Coronary artery (tissue), 2 donors: Measurements from ENCODE around the gene MED25.
A peak's percentile ranks its signal among the peaks of the same experiment; 100 is the strongest.

Experiments used
- DNase-seq: peaks from one replicate; pipeline ENCODE4 v3.0.0-alpha.2; 2017; ENCODE audit warnings: low spot score
- H3K27ac ChIP-seq, 2 donors: fragments of 200-600 bp; sonication (generic); one replicate each; pipeline ENCODE4 v1.5.1; 2016 to 2019
- H3K4me3 ChIP-seq: fragments of 200-600 bp; sonication (generic); 2 replicates; pipeline ENCODE4 v1.5.1; 2016; ENCODE audit warnings: mild to moderate bottlenecking, moderate library complexity
- CTCF ChIP-seq: fragments of 200-600 bp; sonication (generic); IDR thresholded peaks from one replicate; pipeline ENCODE4 v1.5.1; 2019; ENCODE audit warnings: antibody characterized with exemption

MED25 gene

GRCh38 chr19:49775742-49776370, 42.2 kb upstream of the MED25 start:
- no peak overlapping the region for H3K27ac ChIP-seq
- TF ChIP-seq CTCF, result no peak
- H3K4me3 ChIP-seq, result no peak overlapping the region
- no peak for DNase-seq

GRCh38 chr19:49776371-49776764, 41.7 kb upstream of the MED25 start:
- TF ChIP-seq CTCF, result no peak
- no peak overlapping the region for H3K4me3 ChIP-seq
- no peak overlapping the region for H3K27ac ChIP-seq
- no peak for DNase-seq

- DNase-seq, result no peak
- Histone ChIP-seq H3K27ac (peak overlapping the region in 1 of 2 donors; percentile 31), H3K4me3 (no peak overlapping the region)
- TF ChIP-seq CTCF, result no peak
Measured at GRCh38 chr19:49779731-49780555, 38.1 kb upstream of the MED25 start.

- no peak for TF ChIP-seq CTCF
- Histone ChIP-seq H3K4me3 (no peak overlapping the region), H3K27ac (peak overlapping the region in 1 of 2 donors; percentile 31)
- no peak for DNase-seq
Measured at GRCh38 chr19:49780861-49781260, 37.2 kb upstream of the MED25 start.

- H3K4me3 ChIP-seq, result no peak overlapping the region
- no peak overlapping the region for H3K27ac ChIP-seq
- TF ChIP-seq CTCF, result no peak
- DNase-seq, result no peak
Measured at GRCh38 chr19:49781394-49781793, 36.7 kb upstream of the MED25 start.

GRCh38 chr19:49782515-49782914, 35.6 kb upstream of the MED25 start:
- Histone ChIP-seq H3K27ac (no peak overlapping the region), H3K4me3 (no peak overlapping the region)
- no peak for DNase-seq
- TF ChIP-seq CTCF, result no peak

- peak overlapping the region in 1 of 2 donors; percentile 67 for H3K27ac ChIP-seq
Measured at GRCh38 chr19:49786376-49786820, 31.7 kb upstream of the MED25 start.

More at GRCh38 chr19:49786376-49786820, 31.7 kb upstream of the MED25 start:
- DNase-seq, result no peak
- H3K4me3 ChIP-seq, result no peak overlapping the region
- TF ChIP-seq CTCF, result no peak
